GM23248 (cell line): Measurements from ENCODE around the gene KCNA5. TPM values are rescaled to one million over a fixed set of nuclear protein-coding genes. Genes with fewer than 3 reads are reported as not detected.

Experiments used
- DNase-seq: peaks from one replicate; pipeline ENCODE4 v3.0.0-alpha.2; 2015
- H2AFZ ChIP-seq: fragments of 200-600 bp; sonication (generic); 2 replicates; pipeline ENCODE4 v1.6.1; 2016; ENCODE audit warnings: antibody characterized with exemption
- H3F3A ChIP-seq: fragments of 200-600 bp; sonication (generic); 2 replicates; pipeline ENCODE4 v1.6.1; 2016; ENCODE audit warnings: mild to moderate bottlenecking, antibody characterized with exemption, mixed run types; ENCODE audit not compliant: insufficient read depth
- H3K27ac ChIP-seq: fragments of 200-600 bp; sonication (generic); 2 replicates; pipeline ENCODE4 v1.5.1; 2016; ENCODE audit warnings: mild to moderate bottlenecking
- H3K27me3 ChIP-seq: fragments of 200-600 bp; sonication (generic); replicated peaks from 2 replicates; pipeline ENCODE4 v1.6.1; 2016; ENCODE audit warnings: mild to moderate bottlenecking; ENCODE audit not compliant: insufficient read depth
- H3K36me3 ChIP-seq: fragments of 200-600 bp; sonication (generic); 2 replicates; pipeline ENCODE4 v1.6.1; 2016; ENCODE audit warnings: low read depth, mild to moderate bottlenecking
- H3K4me1 ChIP-seq: fragments of 200-600 bp; sonication (generic); 2 replicates; pipeline ENCODE4 v1.6.1; 2016; ENCODE audit warnings: mild to moderate bottlenecking; ENCODE audit not compliant: insufficient read depth
- H3K4me2 ChIP-seq: fragments of 200-600 bp; sonication (generic); one replicate; pipeline ENCODE4 v1.6.1; 2016; ENCODE audit warnings: mild to moderate bottlenecking; ENCODE audit not compliant: unreplicated experiment
- H3K4me3 ChIP-seq: fragments of 200-600 bp; sonication (generic); 2 replicates; pipeline ENCODE4 v1.5.1; 2016; ENCODE audit warnings: mild to moderate bottlenecking
- H3K79me2 ChIP-seq: fragments of 200-600 bp; sonication (generic); 2 replicates; pipeline ENCODE4 v1.6.1; 2016; ENCODE audit warnings: mild to moderate bottlenecking; ENCODE audit not compliant: insufficient read depth
- H3K9ac ChIP-seq: fragments of 200-600 bp; sonication (generic); 2 replicates; pipeline ENCODE4 v1.6.1; 2016; ENCODE audit warnings: mild to moderate bottlenecking
- H3K9me2 ChIP-seq: fragments of 200-600 bp; sonication (generic); 2 replicates; pipeline ENCODE4 v1.6.1; 2016; ENCODE audit warnings: mixed run types, mild to moderate bottlenecking, moderate library complexity; ENCODE audit not compliant: insufficient read depth
- H3K9me3 ChIP-seq: fragments of 200-600 bp; sonication (generic); one replicate; pipeline ENCODE4 v1.6.1; 2017; ENCODE audit warnings: low read depth
- H4K20me1 ChIP-seq: fragments of 200-600 bp; sonication (generic); 2 replicates; pipeline ENCODE4 v1.6.0; 2016; ENCODE audit not compliant: insufficient read depth
- EZH2 ChIP-seq: fragments of 200-600 bp; sonication (generic); IDR thresholded peaks from 2 replicates; pipeline ENCODE4 v1.6.1; 2018; ENCODE audit warnings: antibody characterized with exemption, mild to moderate bottlenecking; ENCODE audit not compliant: insufficient read depth, poor library complexity, severe bottlenecking
- EZH2phosphoT487 ChIP-seq: fragments of 200-600 bp; sonication (generic); IDR thresholded peaks from 2 replicates; pipeline ENCODE4 v1.6.1; 2018; ENCODE audit warnings: antibody characterized with exemption, moderate library complexity, mild to moderate bottlenecking, low read depth; ENCODE audit not compliant: insufficient read depth
- WGBS, 2 experiments: methylation state at CpG; one replicate each; pipeline ENCODE4 v1.1.6; 2015 to 2017; ENCODE audit warnings: low lambda C conversion rate in 2 of 2, low coverage in 1 of 2; ENCODE audit errors: missing lambda C conversion rate in 2 of 2; 5-methylcytosine and 5-hydroxymethylcytosine counted together
- in situ Hi-C: fragments of 300-500 bp; cut with MboI; formaldehyde crosslinking; loops from 2 replicates; pipeline ENCODE4 v1.15.0; 2020
- polyA plus RNA-seq: library from polyadenylated mRNA; unstranded; fragments of >200 nt; fragmentation: Nextera tagmentation; extraction: Ambion mirVana; gene quantifications from 2 replicates; pipeline ENCODE4 v1.2.1, GENCODE V29; 2016
- total RNA-seq: library from RNA; depleted of rRNA; stranded (reverse); fragments of >200 nt; shearing (Covaris generic); gene quantifications from 2 replicates; pipeline ENCODE4 v1.2.3, GENCODE V29; 2014

Gene KCNA5
- total and polyA plus RNA-seq, 2 experiments from 2014 or later: not detected

DNA sequence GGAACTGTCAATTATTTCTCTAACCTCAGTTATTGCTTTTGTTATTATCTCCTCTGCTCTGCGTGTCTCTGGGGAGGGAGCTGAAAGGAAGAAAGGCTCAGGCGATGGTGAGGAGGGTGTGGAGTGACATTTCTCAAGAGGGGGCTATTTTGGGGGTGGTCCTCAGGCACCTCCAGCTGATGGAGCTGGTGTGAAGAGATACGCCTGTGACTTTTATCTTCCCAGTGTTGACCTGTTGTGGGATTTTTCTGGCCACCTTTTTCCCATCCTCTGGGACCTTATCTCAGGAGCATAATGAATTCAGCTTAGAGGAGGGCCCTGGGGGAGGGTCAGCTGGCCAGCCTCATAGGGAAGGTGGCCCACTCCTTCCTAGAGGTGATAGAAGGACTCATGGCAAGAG lies 26.4 kb downstream of the KCNA5 start:
- peaks cover 19% of the 10 kb centered on the region for H3K27me3 ChIP-seq

GRCh38 chr12:5071496-5071895 lies 27.8 kb downstream of the KCNA5 start:
- H4K20me1 ChIP-seq: no peaks in the 10 kb centered on the region
- H3K4me3 ChIP-seq: no peak overlapping the region
- 58 to 59% methylated on average over 4 of the region's 4 CpGs for WGBS, 2 experiments
- H2AFZ ChIP-seq: no peak overlapping the region
- H3K9me2 ChIP-seq: no peaks in the 10 kb centered on the region
- no peaks in the 10 kb centered on the region for H3K36me3 ChIP-seq
- no peaks in the 10 kb centered on the region for H3K9me3 ChIP-seq
- TF ChIP-seq EZH2phosphoT487: no peak
- TF ChIP-seq EZH2: no peak
- H3F3A ChIP-seq: no peaks in the 10 kb centered on the region
- H3K4me2 ChIP-seq: no peak overlapping the region
- DNase-seq: no peak
- no peak overlapping the region for H3K9ac ChIP-seq
- H3K27ac ChIP-seq: no peak overlapping the region
- in situ Hi-C loops: loop anchor here (10.0 to 25.0 kb wide), 2 partner anchors 91 to 207 kb away; no protein-coding TSS in a partner anchor
- H3K4me1 ChIP-seq: no peaks in the 10 kb centered on the region
- H3K27me3 ChIP-seq: peaks cover 6% of the 10 kb centered on the region
- no peaks in the 10 kb centered on the region for H3K79me2 ChIP-seq

More for the DNA sequence above, 26.4 kb downstream of the KCNA5 start:
- in situ Hi-C loops: loop anchor here (10.0 to 25.0 kb wide), 2 partner anchors 92 to 205 kb away; no protein-coding TSS in a partner anchor
- WGBS, 2 experiments: 48 to 56% methylated on average over 3 of the region's 3 CpGs
- H3K4me2 ChIP-seq: no peak overlapping the region
- H2AFZ ChIP-seq: no peak overlapping the region
- no peaks in the 10 kb centered on the region for H3K79me2 ChIP-seq
- H3K4me1 ChIP-seq: no peaks in the 10 kb centered on the region
- DNase-seq: no peak
- no peaks in the 10 kb centered on the region for H3K9me3 ChIP-seq
- H4K20me1 ChIP-seq: no peaks in the 10 kb centered on the region
- H3K27ac ChIP-seq: no peak overlapping the region
- H3K4me3 ChIP-seq: no peak overlapping the region
- no peaks in the 10 kb centered on the region for H3F3A ChIP-seq
- no peak overlapping the region for H3K9ac ChIP-seq
- H3K9me2 ChIP-seq: no peaks in the 10 kb centered on the region
- H3K36me3 ChIP-seq: no peaks in the 10 kb centered on the region
- no peak for TF ChIP-seq EZH2

GRCh38 chr12:5072311-5072710 lies 28.6 kb downstream of the KCNA5 start:
- Histone ChIP-seq H3K79me2 (no peaks in the 10 kb centered on the region), H3K9me3 (no peaks in the 10 kb centered on the region), H3K9ac (no peak overlapping the region), H3K9me2 (no peaks in the 10 kb centered on the region), H3K4me3 (no peak overlapping the region), H3K4me1 (no peaks in the 10 kb centered on the region), H3K27me3 (peaks cover 3% of the 10 kb centered on the region; the same call in 1 of the 2 replicates), H4K20me1 (no peaks in the 10 kb centered on the region), H2AFZ (no peak overlapping the region), H3F3A (no peaks in the 10 kb centered on the region), H3K27ac (no peak overlapping the region), H3K4me2 (no peak overlapping the region), H3K36me3 (no peaks in the 10 kb centered on the region)
- TF ChIP-seq EZH2 (no peak), EZH2phosphoT487 (no peak)
- in situ Hi-C loops: loop anchor here (10.0 to 25.0 kb wide), 2 partner anchors 90 to 208 kb away; no protein-coding TSS in a partner anchor
- no peak for DNase-seq
- WGBS, 2 experiments: 34 to 45% methylated on average over 4 to 5 of the region's 5 CpGs

GRCh38 chr12:5073054-5073453 lies 29.4 kb downstream of the KCNA5 start:
- no peak overlapping the region for H2AFZ ChIP-seq
- no peak for DNase-seq
- H3K4me1 ChIP-seq: no peaks in the 10 kb centered on the region
- TF ChIP-seq EZH2 (no peak), EZH2phosphoT487 (no peak)
- H4K20me1 ChIP-seq: no peaks in the 10 kb centered on the region
- H3K27ac ChIP-seq: no peak overlapping the region
- 53% methylated on average over 5 of the region's 5 CpGs for WGBS, 2 experiments
- no peaks in the 10 kb centered on the region for H3K79me2 ChIP-seq
- no peaks in the 10 kb centered on the region for H3F3A ChIP-seq
- no peaks in the 10 kb centered on the region for H3K9me2 ChIP-seq
- H3K36me3 ChIP-seq: no peaks in the 10 kb centered on the region
- in situ Hi-C loops: loop anchor here (10.0 to 25.0 kb wide), 2 partner anchors 89 to 208 kb away; no protein-coding TSS in a partner anchor
- H3K9me3 ChIP-seq: no peaks in the 10 kb centered on the region
- peaks cover 3% of the 10 kb centered on the region; the same call in 1 of the 2 replicates for H3K27me3 ChIP-seq
- no peak overlapping the region for H3K4me3 ChIP-seq
- H3K4me2 ChIP-seq: no peak overlapping the region
- H3K9ac ChIP-seq: no peak overlapping the region
